Cardiac muscle cell (in vitro differentiated cells and primary cell): ENCODE data around the gene GEMIN8. TPM values are rescaled to one million over a fixed set of nuclear protein-coding genes. Genes with fewer than 3 reads are reported as not detected.

Experiments
- DNase-seq, 2 donors: peaks; one replicate each; pipeline versions ENCODE4 v3.0.0 to v3.0.0-alpha.2; 2010 to 2017; ENCODE audit warnings: low read depth in 1 of 2, low spot score in 1 of 2
- H3K27ac ChIP-seq: fragments of 200-600 bp; sonication (generic); 2 replicates; pipeline ENCODE4 v1.5.1; 2016
- H3K27me3 ChIP-seq: fragments of 200-600 bp; sonication (generic); 2 replicates; pipeline ENCODE4 v1.6.0; 2016; ENCODE audit warnings: control low read depth
- H3K36me3 ChIP-seq: fragments of 200-600 bp; sonication (generic); 2 replicates; pipeline ENCODE4 v1.5.1; 2016; ENCODE audit warnings: control low read depth
- H3K4me1 ChIP-seq: fragments of 200-600 bp; sonication (generic); 2 replicates; pipeline ENCODE4 v1.8.1; 2017; ENCODE audit warnings: low read depth, mild to moderate bottlenecking, mixed run types
- H3K4me3 ChIP-seq: fragments of 200-600 bp; sonication (generic); 2 replicates; pipeline ENCODE4 v1.5.1; 2016; ENCODE audit warnings: mild to moderate bottlenecking
- H3K9me3 ChIP-seq: fragments of 200-600 bp; sonication (generic); 2 replicates; pipeline ENCODE4 v1.5.1; 2017; ENCODE audit warnings: low read depth, mild to moderate bottlenecking, control low read depth
- CTCF ChIP-seq: IDR thresholded peaks from 2 replicates; pipeline ENCODE4 v1.5.1; 2012; ENCODE audit warnings: low read depth, mild to moderate bottlenecking, low read length
- polyA plus RNA-seq: library from polyadenylated mRNA; unstranded; fragments of >200 nt; fragmentation: Nextera tagmentation; extraction: Ambion mirVana; gene quantifications from 2 replicates; pipeline ENCODE4 v1.2.1, GENCODE V29; 2016
- total RNA-seq: library from RNA; depleted of rRNA; stranded (reverse); fragments of >200 nt; gene quantifications from 2 replicates; pipeline ENCODE4 v1.2.3, GENCODE V29; 2016

Gene GEMIN8
- total RNA-seq (20.5 and 41.6 TPM in 2 replicates), polyA plus RNA-seq (19.5 and 28.3 TPM in 2 replicates)

- no peak for TF ChIP-seq CTCF
Measured at GRCh38 chrX:14029425-14030173, at the start of gene GEMIN8. GEMIN8 (minus strand) TSS chrX:14029892; CDS start chrX:14021478, 8,414 bp downstream.

GRCh38 chrX:14076639-14077038, 46.9 kb upstream of the GEMIN8 start:
- H3K36me3 ChIP-seq = no peaks in the 10 kb centered on the region
- no peak overlapping the region for H3K27ac ChIP-seq
- H3K27me3 ChIP-seq = no peaks in the 10 kb centered on the region
- H3K4me3 ChIP-seq = no peak overlapping the region
- H3K9me3 ChIP-seq = no peaks in the 10 kb centered on the region
- H3K4me1 ChIP-seq = peaks cover 5% of the 10 kb centered on the region
- no peak for DNase-seq
- TF ChIP-seq CTCF = no peak

More at GRCh38 chrX:14029425-14030173, at the start of gene GEMIN8:
- DNase-seq = peak; percentile 87 to 94
- Histone ChIP-seq H3K27me3 (no peaks in the 10 kb centered on the region), H3K4me1 (no peaks in the 10 kb centered on the region), H3K9me3 (no peaks in the 10 kb centered on the region), H3K4me3 (peak within 1 kb of the TSS; percentile 45), H3K27ac (peak within 1 kb of the TSS; percentile 11), H3K36me3 (no peaks in the 10 kb centered on the region)

- DNase-seq = no peak
- no peaks in the 10 kb centered on the region for H3K9me3 ChIP-seq
Measured at GRCh38 chrX:14073556-14073955, 43.9 kb upstream of the GEMIN8 start.

GRCh38 chrX:14073071-14073470, 43.4 kb upstream of the GEMIN8 start:
- no peak overlapping the region for H3K4me3 ChIP-seq
- TF ChIP-seq CTCF = no peak
- H3K27ac ChIP-seq = peak overlapping the region; percentile 75
- no peak for DNase-seq
- H3K27me3 ChIP-seq = no peaks in the 10 kb centered on the region
- H3K36me3 ChIP-seq = no peaks in the 10 kb centered on the region
- no peaks in the 10 kb centered on the region for H3K9me3 ChIP-seq
- H3K4me1 ChIP-seq = peaks cover 5% of the 10 kb centered on the region

More at GRCh38 chrX:14073556-14073955, 43.9 kb upstream of the GEMIN8 start:
- Histone ChIP-seq H3K27me3 (no peaks in the 10 kb centered on the region), H3K4me1 (peaks cover 5% of the 10 kb centered on the region), H3K4me3 (no peak overlapping the region), H3K36me3 (no peaks in the 10 kb centered on the region), H3K27ac (peak overlapping the region; percentile 75)
- TF ChIP-seq CTCF = no peak

GRCh38 chrX:14065800-14066199, 36.1 kb upstream of the GEMIN8 start:
- no peaks in the 10 kb centered on the region for H3K9me3 ChIP-seq
- DNase-seq = no peak
- H3K27ac ChIP-seq = no peak overlapping the region
- H3K27me3 ChIP-seq = no peaks in the 10 kb centered on the region
- H3K36me3 ChIP-seq = no peaks in the 10 kb centered on the region
- no peak overlapping the region for H3K4me3 ChIP-seq
- no peak for TF ChIP-seq CTCF
- H3K4me1 ChIP-seq = no peaks in the 10 kb centered on the region
